Measurements from ENCODE around the gene CRIP3.

- TF ChIP-seq POLR2AphosphoS5 (IDR thresholded peaks at IDR 0.05; ENCODE audit: low read depth, low read length), result no peak
- TF ChIP-seq POLR2A (IDR thresholded peaks at IDR 0.05; ENCODE audit: low read depth, low read length), result no peak
- TF ChIP-seq TAF1 (IDR thresholded peaks at IDR 0.05; ENCODE audit: low read depth, low read length), result no peak
Measured at GRCh38 chr6:43318011-43318410, 9.4 kb upstream of the CRIP3 start.
